VCaP (cell line): ENCODE results near the gene PDLIM5.
A peak's percentile ranks its signal among the peaks of the same experiment; 100 is the strongest.

ENCODE experiments used
- H3K27ac ChIP-seq: fragments of 450-650 bp; 2 replicates; pipeline ENCODE4 v1.5.1; 2017
- CTCF ChIP-seq: fragments of 450-650 bp; conservative IDR thresholded peaks from 2 replicates; pipeline ENCODE4 v1.5.1; 2017; ENCODE audit warnings: mild to moderate bottlenecking, moderate library complexity

The PDLIM5 gene

GRCh38 chr4:94454405-94454804 lies 2.7 kb downstream of the PDLIM5 start:
- TF ChIP-seq CTCF, result no peak
- H3K27ac ChIP-seq, result peak overlapping the region; percentile 94

GRCh38 chr4:94455081-94455480 lies 3.3 kb downstream of the PDLIM5 start:
- H3K27ac ChIP-seq, result peak overlapping the region; percentile 94

GRCh38 chr4:94457692-94458106 lies 6.0 kb downstream of the PDLIM5 start:
- H3K27ac ChIP-seq, result peak overlapping the region; percentile 94
- no peak for TF ChIP-seq CTCF

More at GRCh38 chr4:94455081-94455480, 3.3 kb downstream of the PDLIM5 start:
- TF ChIP-seq CTCF, result no peak

- TF ChIP-seq CTCF, result no peak
- H3K27ac ChIP-seq, result peak overlapping the region; percentile 94
These were observed 6.9 kb downstream of the PDLIM5 start for GRCh38 chr4:94458682-94459081.

GRCh38 chr4:94459462-94460161 lies 7.9 kb downstream of the PDLIM5 start:
- no peak for TF ChIP-seq CTCF
- peak overlapping the region; percentile 94 for H3K27ac ChIP-seq

- TF ChIP-seq CTCF, result no peak
- peak overlapping the region; percentile 94 for H3K27ac ChIP-seq
These were observed 9.8 kb downstream of the PDLIM5 start for GRCh38 chr4:94461506-94461905.

GRCh38 chr4:94462572-94462971 lies 10.8 kb downstream of the PDLIM5 start:
- no peak for TF ChIP-seq CTCF
- no peak overlapping the region for H3K27ac ChIP-seq
